ENCODE results near the gene SNCB.

DNA sequence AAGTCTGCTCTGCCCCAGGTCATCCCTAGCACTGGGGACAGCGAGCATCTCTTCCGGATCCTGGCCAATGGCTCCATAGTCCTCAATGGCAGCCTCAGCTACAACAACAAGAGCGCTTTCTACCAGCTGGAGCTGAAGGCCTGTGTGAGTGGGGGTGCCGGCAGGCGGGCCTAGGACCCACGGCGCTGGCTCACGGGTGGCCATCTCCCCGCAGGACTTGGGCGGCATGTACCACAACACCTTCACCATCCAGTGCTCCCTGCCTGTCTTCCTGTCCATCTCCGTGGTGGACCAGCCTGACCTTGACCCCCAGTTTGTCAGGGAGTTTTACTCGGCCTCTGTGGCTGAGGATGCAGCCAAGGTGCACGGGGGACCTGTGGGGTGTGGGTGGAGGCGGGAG is 55.3 kb downstream of the SNCB start:
- TF ChIP-seq, protein P1, sequence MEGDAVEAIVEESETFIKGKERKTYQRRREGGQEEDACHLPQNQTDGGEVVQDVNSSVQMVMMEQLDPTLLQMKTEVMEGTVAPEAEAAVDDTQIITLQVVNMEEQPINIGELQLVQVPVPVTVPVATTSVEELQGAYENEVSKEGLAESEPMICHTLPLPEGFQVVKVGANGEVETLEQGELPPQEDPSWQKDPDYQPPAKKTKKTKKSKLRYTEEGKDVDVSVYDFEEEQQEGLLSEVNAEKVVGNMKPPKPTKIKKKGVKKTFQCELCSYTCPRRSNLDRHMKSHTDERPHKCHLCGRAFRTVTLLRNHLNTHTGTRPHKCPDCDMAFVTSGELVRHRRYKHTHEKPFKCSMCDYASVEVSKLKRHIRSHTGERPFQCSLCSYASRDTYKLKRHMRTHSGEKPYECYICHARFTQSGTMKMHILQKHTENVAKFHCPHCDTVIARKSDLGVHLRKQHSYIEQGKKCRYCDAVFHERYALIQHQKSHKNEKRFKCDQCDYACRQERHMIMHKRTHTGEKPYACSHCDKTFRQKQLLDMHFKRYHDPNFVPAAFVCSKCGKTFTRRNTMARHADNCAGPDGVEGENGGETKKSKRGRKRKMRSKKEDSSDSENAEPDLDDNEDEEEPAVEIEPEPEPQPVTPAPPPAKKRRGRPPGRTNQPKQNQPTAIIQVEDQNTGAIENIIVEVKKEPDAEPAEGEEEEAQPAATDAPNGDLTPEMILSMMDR (IDR thresholded peaks at IDR 0.05; ENCODE audit: low read depth, low read length) = no peak
- TF ChIP-seq POLR2A (IDR thresholded peaks at IDR 0.05; ENCODE audit: extremely low read depth, insufficient read length) = no peak
